OCI-LY7 (cell line): ENCODE data around the gene TK2. TPM values are rescaled to one million over a fixed set of nuclear protein-coding genes. Genes with fewer than 3 reads are reported as not detected.
A peak's percentile ranks its signal among the peaks of the same experiment; 100 is the strongest.

Experiments
- BruUV-seq: library from RNA; stranded (reverse); fragments of 400-500 nt; replicated peaks from 2 replicates; lab custom pipeline; 2021; lab: Mats Ljungman, UMichigan
- CTCF ChIA-PET: fragments of 300-600 bp; sonication (Branson Sonifier 250); formaldehyde crosslinking; loops from one replicate; lab custom pipeline; 2022; ENCODE audit warnings: antibody characterized with exemption; ENCODE audit not compliant: unreplicated experiment; lab: Charles Lee
- POLR2A ChIA-PET: fragments of 300-600 bp; sonication (Branson Sonifier 250); formaldehyde crosslinking; loops from one replicate; lab custom pipeline; 2022; ENCODE audit warnings: antibody characterized with exemption; lab: Charles Lee
- DNase-seq: peaks from one replicate; pipeline ENCODE4 v3.0.0-alpha.2; 2015; ENCODE audit warnings: low spot score
- H2AFZ ChIP-seq: fragments of 200-600 bp; sonication (generic), shearing (Covaris generic); 2 replicates; pipeline ENCODE4 v1.6.1; 2014; ENCODE audit warnings: mild to moderate bottlenecking, antibody characterized with exemption, low read length, moderate library complexity
- H3K27ac ChIP-seq: fragments of 200-600 bp; sonication (generic); 2 replicates; pipeline ENCODE4 v1.5.1; 2014; ENCODE audit warnings: mixed run types, low read depth, mild to moderate bottlenecking, moderate library complexity, low read length, inconsistent platforms; ENCODE audit not compliant: poor library complexity, severe bottlenecking
- H3K36me3 ChIP-seq: fragments of 200-600 bp; sonication (generic); 2 replicates; pipeline ENCODE4 v1.6.1; 2014; ENCODE audit warnings: mild to moderate bottlenecking, antibody characterized with exemption, low read length, moderate library complexity, mixed read lengths; ENCODE audit not compliant: insufficient read depth
- H3K4me1 ChIP-seq: fragments of 200-600 bp; sonication (generic); 2 replicates; pipeline ENCODE4 v1.5.1; 2014; ENCODE audit warnings: mild to moderate bottlenecking, low read length; ENCODE audit not compliant: insufficient read depth, poor library complexity, severe bottlenecking
- H3K4me2 ChIP-seq: fragments of 200-600 bp; sonication (generic); 2 replicates; pipeline ENCODE4 v1.6.1; 2014; ENCODE audit warnings: mild to moderate bottlenecking, low read length
- H3K4me3 ChIP-seq: fragments of 200-600 bp; sonication (generic); 2 replicates; pipeline ENCODE4 v1.5.1; 2014; ENCODE audit warnings: mild to moderate bottlenecking, low read depth, low read length; ENCODE audit not compliant: poor library complexity, severe bottlenecking
- H3K79me2 ChIP-seq: fragments of 200-600 bp; sonication (generic); 2 replicates; pipeline ENCODE4 v1.6.1; 2016; ENCODE audit warnings: low read depth, mild to moderate bottlenecking, low read length, moderate library complexity, mixed read lengths; ENCODE audit not compliant: insufficient read depth
- H3K9me2 ChIP-seq: fragments of 200-600 bp; sonication (generic); 2 replicates; pipeline ENCODE4 v1.6.1; 2016; ENCODE audit warnings: mild to moderate bottlenecking, low read length, mixed read lengths; ENCODE audit not compliant: insufficient read depth
- H3K9me3 ChIP-seq: fragments of 200-600 bp; sonication (generic); 2 replicates; pipeline ENCODE4 v1.6.1; 2014; ENCODE audit warnings: mild to moderate bottlenecking, mixed run types, low read length, mixed read lengths
- H4K20me1 ChIP-seq: fragments of 200-600 bp; sonication (generic); 2 replicates; pipeline ENCODE4 v1.6.1; 2014; ENCODE audit warnings: mild to moderate bottlenecking, antibody characterized with exemption, low read length, moderate library complexity, mixed read lengths; ENCODE audit not compliant: insufficient read depth
- CTCF ChIP-seq: fragments of 200-600 bp; sonication (generic); conservative IDR thresholded peaks from 2 replicates; pipeline ENCODE4 v1.5.1; 2014; ENCODE audit warnings: mild to moderate bottlenecking, antibody characterized with exemption, low read length, moderate library complexity, mixed read lengths
- EZH2phosphoT487 ChIP-seq: fragments of 200-600 bp; sonication (generic); IDR thresholded peaks from 2 replicates; pipeline ENCODE4 v1.6.1; 2018; ENCODE audit warnings: low read depth, borderline replicate concordance, mild to moderate bottlenecking, mixed run types, antibody characterized with exemption, low read length, moderate library complexity, mixed read lengths
- intact Hi-C: fragments of 100-400 bp; cut with micrococcal nuclease; formaldehyde crosslinking; loops from one replicate; pipeline ENCODE4 v1.10.0; 2022; ENCODE audit not compliant: unreplicated experiment
- total RNA-seq, 2 experiments: library from RNA; depleted of rRNA in 1 of 2; stranded (reverse); fragments of >200 nt in 1 of 2; shearing (Covaris generic) in 1 of 2; gene quantifications; 2 replicates each; pipeline ENCODE4 v1.2.3, GENCODE V29; 2014 to 2022

The TK2 gene
- total RNA-seq, 2 experiments from 2014 or later = 0.06 to 1.9 TPM

GRCh38 chr16:66475232-66475631 is 74.7 kb downstream of the TK2 start:
- Histone ChIP-seq H3K9me3 (no peaks in the 10 kb centered on the region), H3K36me3 (no peaks in the 10 kb centered on the region), H2AFZ (peak overlapping the region; percentile 25; the same call in 1 of the 2 replicates), H3K4me3 (no peak overlapping the region), H3K4me2 (peak overlapping the region; percentile 35), H3K4me1 (peaks cover 39% of the 10 kb centered on the region), H3K27ac (no peak overlapping the region), H3K79me2 (no peaks in the 10 kb centered on the region), H4K20me1 (no peaks in the 10 kb centered on the region), H3K9me2 (no peaks in the 10 kb centered on the region)
- POLR2A ChIA-PET = interaction anchor here (0.6 to 0.7 kb wide), 2 partner anchors 11 to 22 kb away, joined by 3 read pairs; no protein-coding TSS in a partner anchor
- TF ChIP-seq EZH2phosphoT487 (no peak), CTCF (no peak)
- CTCF ChIA-PET = no interaction called here
- no TSS peak for BruUV-seq
- DNase-seq = no peak
- intact Hi-C loops = no loop called here

- intact Hi-C loops = no loop called here
- H4K20me1 ChIP-seq = no peaks in the 10 kb centered on the region
- no peaks in the 10 kb centered on the region for H3K79me2 ChIP-seq
- CTCF ChIA-PET = no interaction called here
- no peak overlapping the region for H3K27ac ChIP-seq
- H3K4me3 ChIP-seq = no peak overlapping the region
- H3K9me3 ChIP-seq = no peaks in the 10 kb centered on the region
- POLR2A ChIA-PET = interaction anchor here (0.7 kb wide), 1 partner anchor 12 kb away, joined by 3 read pairs; no protein-coding TSS in a partner anchor
- no peak for TF ChIP-seq CTCF
- no peak for TF ChIP-seq EZH2phosphoT487
- H3K4me2 ChIP-seq = peak overlapping the region; percentile 35
- peak; percentile 78 for DNase-seq
- no peaks in the 10 kb centered on the region for H3K9me2 ChIP-seq
- H2AFZ ChIP-seq = peak overlapping the region; percentile 25; the same call in 1 of the 2 replicates
- no peaks in the 10 kb centered on the region for H3K36me3 ChIP-seq
- peaks cover 39% of the 10 kb centered on the region for H3K4me1 ChIP-seq
- no TSS peak for BruUV-seq
These were observed 75.1 kb downstream of the TK2 start for GRCh38 chr16:66474750-66475199.

GRCh38 chr16:66473654-66474519 is 76.0 kb downstream of the TK2 start:
- BruUV-seq = no TSS peak
- no peak for TF ChIP-seq CTCF
- no peak for TF ChIP-seq EZH2phosphoT487
- no peak overlapping the region for H2AFZ ChIP-seq
- H3K79me2 ChIP-seq = no peaks in the 10 kb centered on the region
- ChIA-PET POLR2A (interaction anchor here (0.6 kb wide), 1 partner anchor 708 kb away, joined by 3 read pairs; no protein-coding TSS in a partner anchor), CTCF (no interaction called here)
- no peak overlapping the region for H3K27ac ChIP-seq
- no peaks in the 10 kb centered on the region for H4K20me1 ChIP-seq
- intact Hi-C loops = no loop called here
- no peak overlapping the region for H3K4me2 ChIP-seq
- no peak overlapping the region for H3K4me3 ChIP-seq
- no peaks in the 10 kb centered on the region for H3K9me3 ChIP-seq
- no peaks in the 10 kb centered on the region for H3K36me3 ChIP-seq
- peaks cover 33% of the 10 kb centered on the region for H3K4me1 ChIP-seq
- no peak for DNase-seq
- no peaks in the 10 kb centered on the region for H3K9me2 ChIP-seq
